Right renal cortex interstitium (tissue), 3 donors: ENCODE results near the gene SYNGR3. TPM values are rescaled to one million over a fixed set of nuclear protein-coding genes. Genes with fewer than 3 reads are reported as not detected.
A peak's percentile ranks its signal among the peaks of the same experiment; 100 is the strongest.
"Not testable (repeated sequence)": the region's sequence is repeated elsewhere in the genome, so short reads cannot be mapped to it uniquely, and the experiment has no call there.

Experiments
- DNase-seq, 3 donors: peaks; one replicate each; pipeline ENCODE4 v3.0.0-alpha.2; 2013; ENCODE audit warnings: low read depth in 3 of 3, low spot score in 2 of 3
- polyA plus RNA-seq, 3 donors: library from polyadenylated mRNA; unstranded; fragments of 120-200 nt; gene quantifications; one replicate each; pipeline ENCODE4 v1.2.1, GENCODE V29; 2013; ENCODE audit not compliant: insufficient read length in 3 of 3

SYNGR3 gene, protein sequence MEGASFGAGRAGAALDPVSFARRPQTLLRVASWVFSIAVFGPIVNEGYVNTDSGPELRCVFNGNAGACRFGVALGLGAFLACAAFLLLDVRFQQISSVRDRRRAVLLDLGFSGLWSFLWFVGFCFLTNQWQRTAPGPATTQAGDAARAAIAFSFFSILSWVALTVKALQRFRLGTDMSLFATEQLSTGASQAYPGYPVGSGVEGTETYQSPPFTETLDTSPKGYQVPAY
- 1 to 10 TPM; 1.3 to 1.9 (median 1.4) TPM for polyA plus RNA-seq

DNA sequence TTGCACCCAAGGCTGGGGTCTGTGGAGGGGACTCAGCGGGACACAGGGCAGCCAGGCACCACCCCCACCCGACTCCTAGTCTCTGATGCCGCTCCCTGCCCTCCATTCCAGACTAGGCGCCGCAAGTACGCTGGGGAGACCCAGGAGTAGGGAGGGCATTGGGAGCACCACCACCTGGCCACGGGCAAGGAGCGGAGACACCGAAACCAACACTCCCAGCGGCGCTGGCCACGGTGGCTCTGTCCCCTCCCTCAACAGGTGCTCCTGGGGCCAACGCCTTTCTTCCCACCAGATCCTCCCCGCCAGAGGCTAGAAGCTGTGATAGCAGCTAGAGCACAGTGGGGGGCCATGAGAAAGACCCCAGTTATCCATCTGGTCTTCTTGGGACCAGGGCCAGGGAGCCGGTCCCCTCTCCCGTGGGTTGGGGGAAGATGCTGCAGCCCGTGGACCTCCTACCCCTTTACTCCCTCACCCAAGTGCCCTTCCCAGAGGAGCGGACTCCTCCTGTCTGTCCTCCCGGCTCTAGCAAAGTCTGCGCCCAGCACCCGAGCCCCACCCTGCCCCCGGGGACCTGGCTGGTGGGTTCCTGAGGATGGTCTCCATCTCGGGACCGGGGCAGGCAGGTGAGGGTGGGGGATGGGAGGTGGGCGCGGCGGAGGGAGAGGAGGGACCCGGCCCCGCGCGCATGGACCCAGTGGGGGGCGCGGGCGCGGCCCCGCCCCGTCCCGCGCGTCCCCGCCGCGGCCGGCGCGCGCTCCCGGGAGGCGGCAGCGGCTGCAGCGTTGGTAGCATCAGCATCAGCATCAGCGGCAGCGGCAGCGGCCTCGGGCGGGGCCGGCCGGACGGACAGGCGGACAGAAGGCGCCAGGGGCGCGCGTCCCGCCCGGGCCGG lies at the start of gene SYNGR3:
TSS of gene SYNGR3 (plus strand) at position 762 of the 892 bp plus-strand sequence. CDS start 133 bp downstream, outside the sequence.
- no peak for DNase-seq

DNA sequence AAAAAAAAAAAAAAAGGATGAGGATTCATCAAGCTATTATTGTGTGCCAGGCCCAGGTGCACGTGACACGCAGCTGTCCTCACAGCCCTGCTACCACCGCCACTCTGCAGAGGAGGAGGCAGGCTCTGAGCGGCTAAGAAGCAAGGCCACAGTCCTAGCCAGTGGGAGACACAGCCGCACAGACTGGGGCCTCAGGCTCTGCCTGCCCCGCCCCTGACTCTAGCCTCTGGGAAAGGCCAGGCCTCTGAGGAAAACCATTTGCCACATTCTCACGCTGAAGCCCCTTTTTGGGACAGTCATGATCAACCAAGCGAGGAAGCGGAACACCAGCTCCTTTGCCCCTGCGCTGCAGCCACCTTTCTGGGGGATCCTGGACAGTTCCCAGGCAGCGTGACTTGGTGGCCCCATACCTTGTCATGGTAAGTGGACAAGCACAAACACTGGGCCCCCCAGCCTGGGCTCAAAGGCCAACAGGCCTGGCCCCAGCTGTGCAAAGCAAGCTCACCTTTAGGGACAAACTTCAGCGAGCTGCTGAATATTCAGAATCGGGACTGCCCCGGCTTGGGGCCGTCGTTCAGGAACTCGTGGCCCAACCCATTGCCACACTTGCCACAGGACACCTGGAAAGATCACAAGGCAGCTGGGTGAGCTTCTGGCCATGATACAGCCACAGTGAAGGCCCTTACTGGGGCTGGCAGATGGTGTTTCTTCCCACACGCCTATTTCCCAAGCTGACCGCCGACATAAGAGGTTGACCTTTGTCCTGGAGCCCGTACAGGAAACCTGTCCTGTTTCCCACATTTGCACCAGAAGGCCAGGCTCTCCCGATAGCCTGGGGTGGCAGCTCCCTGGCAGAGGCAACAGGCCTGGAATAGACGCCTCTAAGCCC lies 49.3 kb upstream of the SYNGR3 start:
- DNase-seq = no peak

GRCh38 chr16:1941162-1942046 lies 48.4 kb upstream of the SYNGR3 start:
- DNase-seq = no peak

DNA sequence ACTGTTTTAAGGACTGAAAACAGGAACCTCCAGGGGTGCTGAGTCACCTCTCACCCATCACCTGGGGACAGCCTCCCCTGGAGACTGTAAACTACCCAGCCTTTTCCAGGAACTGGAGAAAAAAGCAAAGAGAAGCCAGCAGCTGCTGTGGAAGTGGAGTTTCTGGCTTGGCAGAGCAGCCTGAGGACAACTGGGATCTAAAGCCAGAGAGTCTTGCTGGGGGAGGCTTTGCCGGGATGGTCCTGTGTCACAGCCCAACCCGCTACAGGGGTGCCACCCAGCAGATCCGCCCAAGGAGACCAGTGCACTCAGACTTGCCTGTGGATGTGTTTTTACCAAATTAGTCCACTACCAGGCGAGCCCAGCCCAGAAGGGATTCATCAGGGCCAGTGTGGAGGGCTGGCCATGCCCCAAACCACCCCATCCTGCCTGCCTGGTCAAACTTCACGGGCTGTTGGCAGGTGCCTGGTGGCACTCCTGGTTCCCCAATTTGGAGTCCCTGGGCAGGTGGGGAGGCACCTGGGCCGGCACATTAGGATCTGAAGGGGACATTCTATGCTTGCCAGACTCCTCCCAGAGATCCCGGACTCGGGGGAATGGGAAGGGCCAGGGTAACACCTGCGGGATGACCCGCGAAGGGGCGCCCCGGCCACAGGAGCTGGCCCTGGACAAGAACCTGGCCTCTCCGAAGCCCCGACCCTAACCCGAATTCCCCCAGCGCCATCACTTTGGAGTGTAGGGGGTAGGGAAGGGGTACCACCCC lies 47.5 kb upstream of the SYNGR3 start:
- DNase-seq = no peak

DNA sequence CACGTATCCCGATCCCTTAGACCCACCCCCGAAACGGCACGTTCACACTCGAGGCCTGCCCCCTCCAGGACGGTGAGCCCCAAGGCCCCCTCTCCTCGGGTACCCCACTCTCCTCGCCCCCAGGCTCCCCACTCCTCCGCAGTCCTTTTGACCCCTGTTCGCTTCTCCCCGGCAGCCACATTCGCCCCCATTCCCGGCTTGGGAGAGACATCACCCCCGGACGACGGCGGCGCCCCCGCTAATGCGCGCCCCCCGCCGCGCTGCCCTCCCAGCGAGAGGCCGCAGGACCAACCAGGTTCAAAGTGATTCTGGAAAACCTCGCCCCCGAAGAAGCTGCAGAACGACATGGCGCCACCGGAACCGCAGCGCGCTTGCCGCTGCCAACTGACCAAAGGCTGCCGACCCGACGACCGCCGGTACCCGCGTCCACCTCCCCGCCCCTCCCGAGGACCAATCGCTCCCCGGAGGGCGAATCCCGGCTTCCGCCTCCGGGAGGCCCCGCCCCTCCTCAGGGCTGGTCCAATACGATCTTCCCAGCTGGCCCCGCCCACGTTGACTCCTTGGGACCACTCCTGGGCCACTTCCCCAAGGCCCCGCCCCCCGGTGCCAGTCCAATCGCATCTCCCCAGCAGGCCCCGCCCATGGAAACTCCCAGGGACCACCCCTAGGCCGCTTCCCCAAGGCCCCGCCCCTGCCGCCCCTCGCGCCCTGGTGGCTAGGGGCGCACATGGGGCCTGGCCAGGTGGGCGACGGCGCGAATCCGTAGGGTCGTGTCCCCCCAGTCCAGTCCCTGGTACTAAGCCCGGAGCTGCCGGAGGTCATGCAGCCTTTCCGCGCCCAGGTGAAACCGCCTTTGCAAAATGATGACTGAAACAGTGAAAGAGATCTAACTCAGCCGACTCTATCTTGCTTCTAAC lies 46.7 kb upstream of the SYNGR3 start, which contains the start of gene MSRB1:
TSS of gene MSRB1 (minus strand) at position 390 of the 917 bp plus-strand sequence. CDS start at position 347, 43 bp downstream.
- DNase-seq = peak; percentile 92 to 98 (median 98)

- DNase-seq = no peak
Observed at GRCh38 chr16:1944612-1945199, 45.1 kb upstream of the SYNGR3 start.

DNA sequence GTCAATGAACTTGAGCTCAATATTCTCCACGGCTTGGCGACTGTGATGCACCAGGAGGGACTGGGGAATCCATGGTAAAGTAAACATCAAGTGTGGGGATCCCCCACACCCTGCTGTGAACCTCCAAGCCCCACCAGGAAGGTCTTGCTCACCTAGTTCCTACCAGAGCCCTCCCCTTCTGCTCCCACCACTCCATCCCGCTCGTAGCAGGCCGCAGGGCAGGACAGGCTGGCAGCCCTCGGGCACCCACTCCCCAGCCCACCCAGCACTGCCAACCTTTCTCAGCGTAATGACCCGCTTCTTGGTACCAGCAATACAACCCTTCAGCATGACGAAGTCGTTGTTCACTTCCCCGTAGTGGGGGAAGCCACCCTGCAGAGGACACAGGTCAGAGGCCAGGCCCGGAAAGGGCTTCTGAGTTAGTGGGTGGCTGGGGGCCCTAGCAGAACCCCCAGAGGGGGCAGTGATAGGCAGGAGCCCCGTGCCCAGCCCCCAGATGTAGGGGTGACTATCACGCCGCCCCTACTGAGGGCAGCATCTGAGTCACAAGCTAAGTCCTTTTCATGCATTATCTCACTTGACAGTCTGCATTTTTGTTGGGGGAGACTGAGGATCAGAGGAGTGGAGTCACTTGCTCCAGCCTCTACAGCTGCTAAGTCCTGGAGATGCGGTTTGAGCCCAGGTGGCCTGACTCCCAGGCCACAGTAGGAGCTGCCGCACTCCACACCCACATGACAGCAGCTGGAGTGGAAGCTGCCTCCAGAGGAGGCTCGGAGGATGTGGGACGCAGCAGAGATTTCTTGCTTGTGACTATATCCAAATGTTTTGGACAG lies 44.0 kb upstream of the SYNGR3 start:
- no peak for DNase-seq

DNA sequence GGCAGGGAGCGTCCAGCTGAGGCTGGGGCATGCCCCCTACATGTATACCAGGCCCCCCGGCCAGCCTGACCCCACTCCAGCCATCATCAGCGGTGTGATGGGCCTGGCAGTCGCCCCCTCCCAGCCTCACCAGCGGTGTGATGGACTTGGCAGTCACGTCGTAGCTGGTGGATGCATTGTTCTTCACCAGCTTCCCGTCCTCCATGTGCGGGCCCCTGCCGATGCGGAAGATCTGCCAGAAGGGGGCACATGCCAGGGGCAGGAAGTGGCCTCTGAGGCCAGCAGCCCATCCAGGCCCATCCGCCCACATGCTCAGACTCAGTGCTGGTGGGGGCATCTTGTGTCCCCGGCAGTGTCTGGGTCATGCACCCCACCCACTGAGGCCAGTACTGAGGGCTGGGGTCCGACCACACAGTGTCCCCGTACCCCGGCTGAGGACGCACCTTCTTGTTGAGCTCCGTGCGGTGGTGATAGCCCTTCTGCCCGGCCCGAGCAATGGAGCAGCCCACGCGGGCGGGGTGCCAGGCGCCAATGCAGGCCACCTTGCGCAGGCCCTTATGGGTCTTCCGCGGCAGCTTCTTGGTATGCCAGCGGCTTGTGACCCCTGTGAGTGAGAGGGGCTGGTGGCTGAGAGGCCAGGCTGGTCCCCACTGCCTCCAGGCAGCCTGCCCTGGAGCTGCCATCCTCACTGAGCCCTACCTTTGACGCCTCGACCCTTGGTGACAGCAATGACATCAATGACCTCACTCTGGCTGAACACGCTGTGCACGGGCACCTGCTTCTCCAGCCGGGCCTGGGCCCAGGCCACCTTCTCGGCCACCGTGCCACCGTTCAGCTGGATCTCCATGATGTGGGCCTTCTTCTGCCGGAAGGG lies 43.0 kb upstream of the SYNGR3 start:
- no peak for DNase-seq

- no peak for DNase-seq
Observed at GRCh38 chr16:1947369-1947670, 42.5 kb upstream of the SYNGR3 start.

- DNase-seq = no peak
Observed at GRCh38 chr16:1949507-1949906, 40.3 kb upstream of the SYNGR3 start.

GRCh38 chr16:1950047-1950446 lies 39.7 kb upstream of the SYNGR3 start:
- no peak for DNase-seq

- no peak for DNase-seq
Observed at GRCh38 chr16:1950559-1950958, 39.2 kb upstream of the SYNGR3 start.

GRCh38 chr16:1953734-1954133 lies 36.0 kb upstream of the SYNGR3 start:
- no peak for DNase-seq

GRCh38 chr16:1957434-1958142 lies 32.2 kb upstream of the SYNGR3 start:
- not testable (repeated sequence) for DNase-seq

DNA sequence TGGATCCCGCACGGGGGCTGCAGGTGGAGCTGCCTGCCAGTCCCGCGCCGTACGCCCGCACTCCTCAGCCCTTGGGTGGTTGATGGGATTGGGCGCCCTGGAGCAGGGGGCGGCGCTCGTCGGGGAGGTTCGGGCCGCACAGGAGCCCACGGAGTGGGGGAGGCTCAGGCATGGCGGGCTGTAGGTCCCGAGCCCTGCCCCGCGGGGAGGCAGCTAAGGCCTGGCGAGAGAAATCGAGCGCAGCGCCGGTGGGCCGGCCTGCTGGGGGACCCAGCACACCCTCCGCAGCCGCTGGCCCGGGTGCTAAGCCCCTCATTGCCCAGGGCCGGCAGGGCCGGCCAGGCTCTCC lies 31.7 kb upstream of the SYNGR3 start:
- not testable (repeated sequence) for DNase-seq
